Smooth muscle cell (in vitro differentiated cells): ENCODE data around the gene SSH3. TPM values are rescaled to one million over a fixed set of nuclear protein-coding genes. Genes with fewer than 3 reads are reported as not detected.

Experiments
- DNase-seq: peaks from one replicate; lab custom pipeline; 2025; ENCODE audit not compliant: unreplicated experiment; lab: John Stamatoyannopoulos, UW
- H2AFZ ChIP-seq: fragments of 200-600 bp; sonication (generic); 2 replicates; pipeline ENCODE4 v1.6.0; 2016; ENCODE audit warnings: antibody characterized with exemption, low read depth, mild to moderate bottlenecking
- H3F3A ChIP-seq: fragments of 200-600 bp; sonication (generic); 2 replicates; pipeline ENCODE4 v1.6.0; 2017; ENCODE audit warnings: antibody characterized with exemption, low read depth
- H3K27ac ChIP-seq: fragments of 200-600 bp; sonication (generic); 2 replicates; pipeline ENCODE4 v1.5.1; 2016; ENCODE audit warnings: low read depth, mild to moderate bottlenecking
- H3K27me3 ChIP-seq: fragments of 200-600 bp; sonication (generic); 2 replicates; pipeline ENCODE4 v1.6.1; 2016; ENCODE audit warnings: low read depth, mild to moderate bottlenecking
- H3K36me3 ChIP-seq: fragments of 200-600 bp; sonication (generic); 2 replicates; pipeline ENCODE4 v1.5.1; 2016; ENCODE audit warnings: low read depth
- H3K4me1 ChIP-seq: fragments of 200-600 bp; sonication (generic); 2 replicates; pipeline ENCODE4 v1.5.1; 2016; ENCODE audit warnings: low read depth
- H3K4me2 ChIP-seq: fragments of 200-600 bp; sonication (generic); 2 replicates; pipeline ENCODE4 v1.6.0; 2016; ENCODE audit warnings: mild to moderate bottlenecking
- H3K4me3 ChIP-seq: fragments of 200-600 bp; sonication (generic); 2 replicates; pipeline ENCODE4 v1.5.1; 2016; ENCODE audit warnings: mild to moderate bottlenecking
- H3K79me2 ChIP-seq: fragments of 200-600 bp; sonication (generic); 2 replicates; pipeline ENCODE4 v1.6.0; 2016; ENCODE audit warnings: low read depth, mild to moderate bottlenecking
- H3K9ac ChIP-seq: fragments of 200-600 bp; sonication (generic); 2 replicates; pipeline ENCODE4 v1.6.0; 2016; ENCODE audit warnings: low read depth
- H3K9me3 ChIP-seq: fragments of 200-600 bp; sonication (generic); replicated peaks from 2 replicates; pipeline ENCODE4 v1.5.1; 2016; ENCODE audit warnings: low read depth
- H4K20me1 ChIP-seq: fragments of 200-600 bp; sonication (generic); 2 replicates; pipeline ENCODE4 v1.6.0; 2016; ENCODE audit warnings: low read depth
- WGBS: methylation state at CpG from one replicate; pipeline ENCODE4 v1.1.7; 2016; ENCODE audit warnings: low lambda C conversion rate; 5-methylcytosine and 5-hydroxymethylcytosine counted together
- polyA plus RNA-seq: library from polyadenylated mRNA; unstranded; fragments of >200 nt; fragmentation: Nextera tagmentation; extraction: Ambion mirVana; gene quantifications from 2 replicates; pipeline ENCODE4 v1.2.1, GENCODE V29; 2016
- total RNA-seq: library from RNA; depleted of rRNA; stranded (reverse); fragments of >200 nt; gene quantifications from 2 replicates; pipeline ENCODE4 v1.2.3, GENCODE V29; 2014
- TF ChIP-seq, protein P1 (sequence below): fragments of 200-600 bp; sonication (generic); IDR thresholded peaks from 2 replicates; pipeline ENCODE4 v1.5.1; 2017; ENCODE audit warnings: borderline replicate concordance, mild to moderate bottlenecking, antibody characterized with exemption; ENCODE audit not compliant: insufficient read depth, poor library complexity, severe bottlenecking

The SSH3 gene
- total and polyA plus RNA-seq, 2 experiments from 2014 or later = 23.9 to 29.3 TPM

DNA sequence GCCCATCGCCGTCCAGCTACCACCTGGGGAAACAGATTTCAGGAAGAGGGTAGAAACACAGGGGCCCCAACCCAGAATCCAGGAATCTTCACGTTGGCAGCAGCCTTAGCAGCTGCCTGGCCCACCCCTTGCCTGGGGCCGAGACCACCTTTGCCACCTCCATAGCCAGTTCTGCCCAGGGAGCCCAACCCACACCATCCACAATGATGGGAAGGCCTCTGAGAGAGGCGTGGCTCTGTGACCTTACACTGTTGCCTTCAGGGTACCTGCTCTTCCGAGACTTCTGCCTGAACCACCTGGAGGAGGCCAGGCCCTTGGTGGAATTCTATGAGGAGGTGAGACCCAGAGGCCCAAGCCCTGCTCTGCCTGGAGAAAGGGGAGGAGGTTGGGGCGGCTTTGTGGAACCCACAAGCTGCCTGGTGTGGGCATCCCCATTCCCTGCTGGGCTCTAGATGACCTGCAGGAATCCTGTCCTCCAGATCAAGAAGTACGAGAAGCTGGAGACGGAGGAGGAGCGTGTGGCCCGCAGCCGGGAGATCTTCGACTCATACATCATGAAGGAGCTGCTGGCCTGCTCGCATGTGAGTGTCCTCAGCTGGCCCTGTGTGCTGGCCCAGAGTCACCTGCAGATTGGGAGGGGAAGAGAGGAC is 24.3 kb upstream of the SSH3 start:
- 96% methylated on average over 14 of the region's 14 CpGs for WGBS
- no peaks in the 10 kb centered on the region for H3K9me3 ChIP-seq
- H3K4me2 ChIP-seq = no peak overlapping the region
- DNase-seq = no peak
- H3K27me3 ChIP-seq = no peaks in the 10 kb centered on the region
- no peak overlapping the region for H3K27ac ChIP-seq
- peaks cover 44% of the 10 kb centered on the region for H4K20me1 ChIP-seq
- H3K4me1 ChIP-seq = peaks cover 11% of the 10 kb centered on the region
- no peak overlapping the region for H3K4me3 ChIP-seq
- no peaks in the 10 kb centered on the region for H3F3A ChIP-seq
- H3K36me3 ChIP-seq = no peaks in the 10 kb centered on the region
- H2AFZ ChIP-seq = no peak overlapping the region
- no peak overlapping the region for H3K9ac ChIP-seq
- TF ChIP-seq, protein P1, sequence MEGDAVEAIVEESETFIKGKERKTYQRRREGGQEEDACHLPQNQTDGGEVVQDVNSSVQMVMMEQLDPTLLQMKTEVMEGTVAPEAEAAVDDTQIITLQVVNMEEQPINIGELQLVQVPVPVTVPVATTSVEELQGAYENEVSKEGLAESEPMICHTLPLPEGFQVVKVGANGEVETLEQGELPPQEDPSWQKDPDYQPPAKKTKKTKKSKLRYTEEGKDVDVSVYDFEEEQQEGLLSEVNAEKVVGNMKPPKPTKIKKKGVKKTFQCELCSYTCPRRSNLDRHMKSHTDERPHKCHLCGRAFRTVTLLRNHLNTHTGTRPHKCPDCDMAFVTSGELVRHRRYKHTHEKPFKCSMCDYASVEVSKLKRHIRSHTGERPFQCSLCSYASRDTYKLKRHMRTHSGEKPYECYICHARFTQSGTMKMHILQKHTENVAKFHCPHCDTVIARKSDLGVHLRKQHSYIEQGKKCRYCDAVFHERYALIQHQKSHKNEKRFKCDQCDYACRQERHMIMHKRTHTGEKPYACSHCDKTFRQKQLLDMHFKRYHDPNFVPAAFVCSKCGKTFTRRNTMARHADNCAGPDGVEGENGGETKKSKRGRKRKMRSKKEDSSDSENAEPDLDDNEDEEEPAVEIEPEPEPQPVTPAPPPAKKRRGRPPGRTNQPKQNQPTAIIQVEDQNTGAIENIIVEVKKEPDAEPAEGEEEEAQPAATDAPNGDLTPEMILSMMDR = no peak
- H3K79me2 ChIP-seq = peaks cover 38% of the 10 kb centered on the region

DNA sequence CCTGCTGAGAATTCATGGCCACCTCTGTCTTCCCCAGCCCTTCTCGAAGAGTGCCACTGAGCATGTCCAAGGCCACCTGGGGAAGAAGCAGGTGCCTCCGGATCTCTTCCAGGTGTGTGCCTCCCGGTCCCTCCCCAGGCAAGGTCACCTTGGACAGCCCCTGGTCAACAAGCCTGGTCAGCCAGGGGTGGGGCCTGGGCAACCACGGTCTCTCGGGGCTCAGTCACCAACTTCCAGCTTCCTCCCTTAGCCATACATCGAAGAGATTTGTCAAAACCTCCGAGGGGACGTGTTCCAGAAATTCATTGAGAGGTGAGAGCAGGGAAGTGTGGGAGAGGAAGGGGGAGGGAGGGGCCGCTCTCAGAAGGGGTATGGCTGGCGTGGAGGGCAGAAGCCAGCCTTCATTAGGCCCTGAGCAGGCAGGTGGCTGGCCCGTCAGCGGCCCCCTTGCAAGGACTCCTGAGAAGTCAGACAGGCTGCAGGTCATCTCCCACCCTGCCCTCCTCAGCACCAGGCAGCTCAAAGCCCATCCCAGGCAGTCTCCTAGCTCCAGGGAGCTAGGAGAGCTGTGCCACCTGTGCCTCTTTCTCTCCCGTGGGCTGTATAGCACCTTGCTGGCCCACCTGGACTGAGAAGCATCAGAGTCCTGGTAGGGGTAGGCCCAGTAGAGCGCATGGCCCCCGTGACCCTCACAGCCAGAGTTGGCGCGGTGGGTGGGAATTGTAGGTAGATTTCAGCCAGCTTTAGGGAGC is 23.6 kb upstream of the SSH3 start:
- DNase-seq = no peak
- Histone ChIP-seq H3K27ac (no peak overlapping the region), H4K20me1 (peaks cover 37% of the 10 kb centered on the region), H3K36me3 (peaks cover 5% of the 10 kb centered on the region), H3K4me2 (no peak overlapping the region), H3K27me3 (no peaks in the 10 kb centered on the region), H3F3A (no peaks in the 10 kb centered on the region), H3K9me3 (no peaks in the 10 kb centered on the region), H2AFZ (no peak overlapping the region), H3K9ac (no peak overlapping the region), H3K4me1 (peaks cover 11% of the 10 kb centered on the region), H3K4me3 (no peak overlapping the region), H3K79me2 (peaks cover 32% of the 10 kb centered on the region)
- WGBS = 96% methylated on average over 17 of the region's 17 CpGs
- TF ChIP-seq, protein P1 = no peak

DNA sequence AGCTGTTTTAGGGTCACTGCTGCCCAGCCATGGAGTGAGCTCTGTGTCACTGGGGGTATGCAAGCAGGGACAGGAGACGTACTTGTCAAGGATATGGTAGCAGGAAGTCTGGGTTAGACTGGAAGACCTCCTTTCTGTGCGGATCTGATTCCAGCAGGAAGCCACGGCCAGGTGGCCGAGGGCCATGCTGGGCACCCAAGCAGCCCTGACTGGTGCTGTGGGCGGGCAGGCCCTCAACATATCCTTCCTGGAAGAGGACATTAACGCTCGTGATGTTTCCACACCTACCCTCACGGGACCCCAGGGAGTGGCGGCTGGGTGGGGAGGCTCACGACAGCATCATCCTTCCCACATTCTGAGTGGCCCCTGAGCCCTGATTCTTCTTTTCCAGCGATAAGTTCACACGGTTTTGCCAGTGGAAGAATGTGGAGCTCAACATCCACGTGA is 23.0 kb upstream of the SSH3 start:
- DNase-seq = no peak
- no peaks in the 10 kb centered on the region for H3F3A ChIP-seq

More for the DNA sequence above, 23.0 kb upstream of the SSH3 start:
- Histone ChIP-seq H3K27me3 (no peaks in the 10 kb centered on the region), H2AFZ (no peak overlapping the region), H3K4me1 (peaks cover 11% of the 10 kb centered on the region), H4K20me1 (peaks cover 31% of the 10 kb centered on the region), H3K4me2 (no peak overlapping the region), H3K9ac (no peak overlapping the region), H3K9me3 (no peaks in the 10 kb centered on the region), H3K4me3 (no peak overlapping the region), H3K79me2 (peaks cover 26% of the 10 kb centered on the region), H3K36me3 (peaks cover 6% of the 10 kb centered on the region), H3K27ac (no peak overlapping the region)
- 96% methylated on average over 13 of the region's 13 CpGs for WGBS
- TF ChIP-seq, protein P1 = no peak
